KOPT-K1 (cell line): Measurements from ENCODE around the gene SYT5.
"Not testable (repeated sequence)": the region's sequence is repeated elsewhere in the genome, so short reads cannot be mapped to it uniquely, and the experiment has no call there.

Experiments
- H3K27ac ChIP-seq: fragments of 200-600 bp; sonication (generic); 2 replicates; pipeline ENCODE4 v1.5.1; 2016; ENCODE audit warnings: antibody characterized with exemption, mild to moderate bottlenecking, low read depth, low read length; ENCODE audit not compliant: poor library complexity, severe bottlenecking
- H3K36me3 ChIP-seq: fragments of 200-600 bp; sonication (generic); 2 replicates; pipeline ENCODE4 v1.5.1; 2017; ENCODE audit warnings: antibody characterized with exemption, mild to moderate bottlenecking, low read length, moderate library complexity; ENCODE audit not compliant: insufficient read depth
- H3K9me3 ChIP-seq: fragments of 200-600 bp; sonication (generic); 2 replicates; pipeline ENCODE4 v1.5.1; 2017; ENCODE audit warnings: antibody characterized with exemption, low read length, mild to moderate bottlenecking; ENCODE audit not compliant: insufficient read depth, poor library complexity, severe bottlenecking

Gene SYT5

GRCh38 chr19:55161571-55162322, 18.3 kb downstream of the SYT5 start:
- no peaks in the 10 kb centered on the region for H3K36me3 ChIP-seq
- H3K27ac ChIP-seq = no peak overlapping the region
- no peaks in the 10 kb centered on the region for H3K9me3 ChIP-seq

DNA sequence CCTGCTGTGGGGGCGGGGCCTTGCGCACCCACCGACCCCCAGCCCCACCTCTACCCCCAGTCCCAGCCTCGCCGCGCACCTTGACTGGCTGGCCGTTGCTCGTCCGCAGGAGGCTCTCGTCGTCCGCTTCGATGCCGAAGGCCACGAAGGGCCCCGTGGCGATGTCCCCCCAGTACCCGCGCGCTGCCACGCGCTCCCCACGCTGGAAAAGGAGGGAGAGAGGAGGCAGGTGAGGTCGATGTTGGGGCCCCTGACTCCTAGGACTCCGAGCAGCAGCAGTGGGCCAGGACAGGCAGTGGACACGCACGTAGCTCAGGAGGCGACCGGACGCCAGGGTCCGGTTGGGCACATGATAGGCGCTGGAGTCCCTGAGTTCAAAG, 19.1 kb downstream of the SYT5 start:
- Histone ChIP-seq H3K27ac (no peak overlapping the region), H3K9me3 (no peaks in the 10 kb centered on the region), H3K36me3 (no peaks in the 10 kb centered on the region)

DNA sequence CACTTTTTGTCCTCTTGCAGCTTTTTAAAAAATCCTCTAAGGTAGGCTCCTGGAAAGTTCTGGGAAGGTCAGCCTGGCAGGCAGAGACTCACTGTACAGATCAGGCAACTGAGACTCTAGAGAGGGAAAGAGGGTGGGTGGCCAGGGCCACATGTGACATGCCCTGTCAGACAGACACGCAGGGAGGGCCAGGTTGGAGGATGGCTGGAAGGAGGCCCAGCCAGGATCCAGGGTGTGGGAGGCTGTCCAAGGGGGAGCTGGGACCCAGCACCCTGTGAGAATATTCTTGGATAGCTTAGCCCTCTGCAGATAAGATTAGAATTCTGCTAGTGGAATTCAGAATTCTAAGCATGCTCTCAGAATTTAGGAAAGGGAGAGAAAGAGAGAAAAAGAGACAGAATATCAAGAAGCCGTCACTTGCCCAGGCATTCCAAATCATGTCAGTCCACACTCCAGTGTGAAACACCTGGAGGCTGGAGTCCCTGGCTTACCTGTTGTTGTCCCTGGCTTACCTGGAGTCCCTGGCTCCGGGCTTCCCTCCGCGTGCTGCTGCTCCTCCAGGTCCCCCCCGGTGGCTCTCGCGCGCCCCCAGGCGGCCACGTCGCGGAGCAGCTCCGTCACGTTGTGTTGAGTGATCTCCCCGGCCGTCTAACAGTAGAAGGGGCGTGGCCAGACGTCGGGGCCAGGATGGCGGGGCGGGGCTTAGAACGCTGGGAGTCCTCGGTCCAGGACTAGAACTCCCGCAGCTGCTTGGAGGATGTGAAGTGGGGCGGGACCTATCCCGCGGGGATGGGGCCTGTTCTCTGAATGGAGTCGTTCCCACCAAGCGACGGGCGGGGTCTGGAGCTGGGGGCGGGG, 19.7 kb downstream of the SYT5 start:
- H3K27ac ChIP-seq = no peak overlapping the region
- no peaks in the 10 kb centered on the region for H3K36me3 ChIP-seq
- no peaks in the 10 kb centered on the region for H3K9me3 ChIP-seq

- no peaks in the 10 kb centered on the region for H3K36me3 ChIP-seq
- H3K27ac ChIP-seq = no peak overlapping the region
Measured at GRCh38 chr19:55158848-55159749, 21.0 kb downstream of the SYT5 start.

DNA sequence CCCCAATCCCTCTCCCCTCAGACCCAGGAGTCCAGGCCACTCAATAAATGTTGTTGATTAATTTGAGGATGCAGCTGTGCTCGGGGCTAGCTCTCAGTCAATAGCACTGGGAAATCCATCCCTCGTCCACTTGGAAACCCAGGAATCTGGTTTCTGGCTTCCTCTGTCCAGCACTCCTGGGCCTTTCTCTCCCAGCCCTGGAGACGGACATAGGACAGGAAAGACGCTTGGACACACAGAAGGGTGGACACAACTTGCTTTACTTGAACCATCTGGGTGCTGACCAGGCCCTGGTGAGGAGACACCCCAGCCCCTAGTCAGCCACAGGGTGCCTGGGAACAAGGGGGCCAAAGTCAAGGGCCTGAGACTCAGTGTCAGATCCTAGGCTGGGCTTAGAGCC, 21.7 kb downstream of the SYT5 start:
- Histone ChIP-seq H3K36me3 (no peaks in the 10 kb centered on the region), H3K27ac (no peak overlapping the region), H3K9me3 (no peaks in the 10 kb centered on the region)

More at GRCh38 chr19:55158848-55159749, 21.0 kb downstream of the SYT5 start:
- no peaks in the 10 kb centered on the region for H3K9me3 ChIP-seq

GRCh38 chr19:55157064-55157908, 22.8 kb downstream of the SYT5 start, which contains the start of gene TNNI3:
TNNI3 (minus strand) TSS chr19:55157732; CDS start chr19:55157589, 143 bp downstream.
- Histone ChIP-seq H3K36me3 (no peaks in the 10 kb centered on the region), H3K27ac (no peak within 1 kb of the TSS), H3K9me3 (no peaks in the 10 kb centered on the region)

DNA sequence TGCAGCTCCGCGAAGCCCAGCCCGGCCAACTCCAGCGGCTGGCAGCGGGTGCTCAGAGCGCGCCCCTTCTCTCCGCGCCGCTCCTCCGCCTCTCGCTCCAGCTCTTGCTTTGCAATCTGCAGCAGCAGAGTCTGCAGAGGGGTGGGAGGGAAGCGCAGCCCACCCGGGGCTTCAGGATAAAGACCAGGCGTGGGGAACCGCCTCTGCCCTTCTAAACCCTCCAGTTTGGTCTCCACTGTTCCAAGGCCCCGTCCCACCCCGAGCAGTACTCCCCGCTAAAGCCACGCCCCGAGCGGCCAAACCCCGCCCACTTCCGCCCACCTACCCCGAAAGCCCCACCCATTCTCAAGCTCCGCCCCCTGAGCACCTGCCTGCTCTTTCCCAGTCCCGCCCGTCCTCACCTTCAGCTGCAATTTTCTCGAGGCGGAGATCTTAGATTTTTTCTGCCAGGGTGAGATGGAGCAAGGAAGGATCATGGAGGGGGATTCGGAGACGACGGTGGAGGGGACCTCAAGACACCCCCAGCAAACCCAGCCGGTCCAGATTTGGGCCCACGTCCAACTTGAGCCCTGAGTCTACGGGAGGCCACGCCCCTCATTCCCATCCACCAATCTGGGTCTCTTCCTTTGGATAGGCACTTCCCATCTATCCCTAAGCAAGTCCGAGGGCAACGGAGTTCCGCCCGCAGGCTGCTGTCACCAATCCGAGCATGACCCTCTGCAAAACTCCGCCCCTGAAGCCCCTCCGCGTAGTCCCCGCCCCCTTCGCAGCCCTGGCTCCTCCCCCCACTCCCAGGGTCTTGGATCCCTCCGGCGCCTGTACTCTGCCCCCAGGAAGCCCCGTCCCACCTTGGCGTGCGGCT, 23.7 kb downstream of the SYT5 start:
- H3K9me3 ChIP-seq = peaks cover 6% of the 10 kb centered on the region
- H3K27ac ChIP-seq = no peak overlapping the region
- H3K36me3 ChIP-seq = no peaks in the 10 kb centered on the region

DNA sequence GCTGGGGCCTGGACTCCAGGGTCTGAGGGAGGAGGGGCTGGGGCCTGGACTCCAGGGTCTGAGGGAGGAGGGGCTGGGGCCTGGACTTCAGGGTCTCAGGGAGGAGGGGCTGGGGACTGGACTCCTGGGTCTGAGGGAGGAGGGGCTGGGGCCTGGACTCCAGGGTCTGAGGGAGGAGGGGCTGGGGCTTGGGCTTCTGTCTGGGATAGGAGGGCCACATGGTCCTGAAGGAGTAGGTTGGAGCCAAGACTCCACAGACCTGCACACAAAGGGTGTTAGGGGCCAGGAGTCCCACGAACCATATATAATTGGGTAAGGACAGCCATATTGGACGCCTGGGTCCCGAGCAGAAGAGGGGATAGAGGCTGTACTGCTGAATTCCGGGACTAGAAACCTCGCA, 24.3 kb downstream of the SYT5 start:
- not testable (repeated sequence) for H3K27ac ChIP-seq, H3K36me3 ChIP-seq, H3K9me3 ChIP-seq

GRCh38 chr19:55153652-55154264, 26.3 kb downstream of the SYT5 start:
- peaks cover 6% of the 10 kb centered on the region for H3K9me3 ChIP-seq
- no peaks in the 10 kb centered on the region for H3K36me3 ChIP-seq
- peak overlapping the region; percentile 50 for H3K27ac ChIP-seq

DNA sequence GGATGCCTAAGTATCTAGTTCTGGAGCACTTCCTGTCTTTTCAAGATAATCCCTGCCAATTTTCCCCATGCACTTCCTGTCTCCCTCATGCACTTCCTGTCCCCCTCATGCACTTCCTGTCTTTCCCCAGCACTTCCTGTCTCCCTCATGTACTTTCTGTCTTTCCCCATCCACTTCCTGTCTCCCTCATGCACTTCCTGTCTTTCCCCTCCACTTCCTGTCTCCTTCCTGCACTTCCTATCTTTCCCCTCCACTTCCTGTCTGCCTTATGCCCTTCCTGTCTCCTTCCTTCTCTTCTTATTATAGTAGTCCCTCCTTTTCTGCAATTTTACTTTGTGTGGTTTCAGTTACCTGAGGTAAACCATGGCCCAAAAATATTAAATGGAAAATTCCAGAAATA, 28.1 kb downstream of the SYT5 start:
- H3K27ac ChIP-seq = no peak overlapping the region
- no peaks in the 10 kb centered on the region for H3K36me3 ChIP-seq
- H3K9me3 ChIP-seq = peaks cover 6% of the 10 kb centered on the region

DNA sequence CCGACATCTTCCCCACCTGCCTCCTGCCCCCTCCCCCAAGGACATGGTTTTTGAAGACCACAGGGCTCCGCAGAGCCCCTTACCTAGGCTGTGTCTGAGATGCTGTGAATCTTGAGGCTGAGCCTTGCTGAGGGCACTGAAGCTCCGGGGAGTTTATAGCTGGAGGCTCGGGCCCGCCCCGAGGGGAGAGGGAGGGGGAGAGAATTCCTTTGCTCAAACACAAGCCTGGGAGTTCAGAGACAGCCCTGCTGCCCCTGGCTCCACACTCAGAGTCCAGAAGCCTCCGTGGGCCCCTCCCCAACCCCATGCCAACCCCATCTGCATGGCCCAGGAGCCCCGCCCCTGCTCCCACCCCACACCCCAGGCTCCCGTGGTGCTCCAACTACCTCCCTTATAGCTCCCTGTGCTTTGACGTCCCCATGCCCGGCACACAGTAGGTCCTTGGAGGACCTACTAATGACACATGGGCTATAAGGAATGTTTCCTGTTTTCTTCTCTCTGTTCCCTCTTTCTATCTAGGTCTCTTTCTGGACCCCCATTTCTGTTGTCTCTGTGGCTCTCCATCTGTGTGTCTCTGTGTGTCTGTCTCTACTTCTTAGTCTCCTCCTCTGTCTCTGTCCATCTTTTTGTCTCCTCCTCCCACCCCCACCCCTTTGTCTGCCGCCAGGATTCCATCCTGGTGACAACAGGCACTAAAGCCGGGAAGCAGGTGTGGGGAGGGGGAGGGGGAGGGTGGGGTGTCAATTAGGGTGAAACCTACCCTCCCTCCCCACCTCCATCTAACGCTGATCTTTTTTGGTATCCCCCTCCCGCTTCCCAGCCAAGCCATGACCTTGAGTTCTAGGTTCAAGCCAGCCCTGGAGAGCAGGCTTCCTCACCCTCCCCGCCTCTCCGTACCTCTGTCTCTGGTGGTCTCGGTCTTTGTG, 30.7 kb downstream of the SYT5 start, which contains the start of gene TNNT1:
TNNT1 (minus strand) TSS at position 129 of the 926 bp plus-strand sequence. CDS start 2,049 bp downstream, outside the sequence.
- H3K36me3 ChIP-seq = no peaks in the 10 kb centered on the region
- no peak within 1 kb of the TSS for H3K27ac ChIP-seq
- peaks cover 6% of the 10 kb centered on the region for H3K9me3 ChIP-seq

DNA sequence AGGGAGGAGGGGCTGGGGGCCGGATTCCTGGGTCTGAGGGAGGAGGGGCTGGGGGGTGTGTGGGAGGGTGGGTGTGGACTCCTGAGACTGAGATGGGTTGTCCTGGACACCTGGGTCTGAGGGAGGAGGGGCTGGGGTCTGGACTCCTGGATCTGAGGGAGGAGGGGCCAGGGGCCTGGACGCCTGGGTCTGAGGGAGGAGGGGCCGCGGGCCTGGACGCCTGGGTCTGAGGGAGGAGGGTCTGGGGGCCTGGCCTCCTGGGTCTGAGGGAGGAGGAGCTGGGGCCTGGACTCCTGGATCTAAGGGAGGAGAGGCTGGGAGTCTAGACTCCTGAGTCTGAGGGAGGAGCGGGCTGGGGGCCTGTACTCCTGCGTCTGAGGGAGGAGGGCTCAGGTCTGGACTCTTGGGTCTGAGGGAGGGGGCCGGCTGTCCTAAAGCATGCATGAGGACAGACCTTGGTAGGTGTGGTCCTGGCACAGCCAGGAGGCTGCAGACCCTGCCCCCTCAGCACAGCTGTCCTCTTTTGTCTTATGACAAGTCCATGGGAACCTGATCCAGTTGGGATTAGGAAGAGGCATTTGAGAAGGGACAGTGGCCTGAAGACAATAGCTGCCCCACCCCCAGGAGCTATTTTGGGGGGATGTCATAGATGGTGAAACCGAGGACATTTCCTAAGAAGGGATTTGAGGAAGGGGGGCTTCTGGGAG, 32.4 kb downstream of the SYT5 start:
- H3K27ac ChIP-seq = no peak overlapping the region
- H3K36me3 ChIP-seq = no peaks in the 10 kb centered on the region
- H3K9me3 ChIP-seq = peaks cover 6% of the 10 kb centered on the region
